Adipose tissue (tissue), 3 donors: ENCODE measurements around the gene SAP25. TPM values are rescaled to one million over a fixed set of nuclear protein-coding genes. Genes with fewer than 3 reads are reported as not detected.
"Not testable (repeated sequence)": the region's sequence is repeated elsewhere in the genome, so short reads cannot be mapped to it uniquely, and the experiment has no call there.

Experiments
- H3K27ac ChIP-seq: one replicate; pipeline ENCODE4 v1.5.1; 2013; ENCODE audit warnings: low read depth, low read length
- WGBS, 3 donors: extraction: QIAGEN DNeasy Blood & Tissue Kit; methylation state at CpG; one replicate each; pipeline ENCODE4 v1.1.7; 2013; 5-methylcytosine and 5-hydroxymethylcytosine counted together
- polyA plus RNA-seq, 3 donors: library from polyadenylated mRNA; stranded (reverse); fragments of 200-250 nt; gene quantifications; one replicate each; pipeline ENCODE4 v1.2.3, GENCODE V29; 2013
- donor health status: healthy with polysubstance abuse.
- donor health status: Bipolar disorder and iron deficiency.
- donor health status: healthy.

The SAP25 gene
- polyA plus RNA-seq, 3 donors: 2.5 to 4.3 (median 2.9) TPM

- WGBS, 3 donors: 22 to 34% (median 23%) methylated on average over 3 of the region's 3 CpGs
- H3K27ac ChIP-seq: no peak overlapping the region
Observed at GRCh38 chr7:100567751-100568175, 5.9 kb downstream of the SAP25 start.

GRCh38 chr7:100567031-100567730 lies 6.5 kb downstream of the SAP25 start:
- 68 to 75% (median 70%) methylated on average over 12 of the region's 12 CpGs for WGBS, 3 donors
- H3K27ac ChIP-seq: no peak overlapping the region

GRCh38 chr7:100566018-100566531 lies 7.6 kb downstream of the SAP25 start:
- H3K27ac ChIP-seq: no peak overlapping the region
- 83 to 91% (median 83%) methylated on average over 6 of the region's 6 CpGs for WGBS, 3 donors

- H3K27ac ChIP-seq: no peak overlapping the region
- WGBS, 3 donors: 92 to 93% (median 93%) methylated on average over 11 of the region's 11 CpGs
Observed at GRCh38 chr7:100565133-100565571, 8.5 kb downstream of the SAP25 start.

GRCh38 chr7:100564405-100564804 lies 9.3 kb downstream of the SAP25 start:
- 87 to 92% (median 91%) methylated on average over 6 of the region's 6 CpGs for WGBS, 3 donors
- H3K27ac ChIP-seq: not testable (repeated sequence)

- WGBS, 3 donors: 33 to 42% (median 33%) methylated on average over 12 of the region's 12 CpGs
Observed at GRCh38 chr7:100563809-100564400, 9.8 kb downstream of the SAP25 start.

GRCh38 chr7:100563100-100563564 lies 10.6 kb downstream of the SAP25 start:
- no peak overlapping the region for H3K27ac ChIP-seq
- WGBS, 3 donors: 93 to 98% (median 94%) methylated on average over 8 of the region's 8 CpGs

More at GRCh38 chr7:100563809-100564400, 9.8 kb downstream of the SAP25 start:
- no peak overlapping the region for H3K27ac ChIP-seq

GRCh38 chr7:100562195-100563099 lies 11.3 kb downstream of the SAP25 start:
- WGBS, 3 donors: 90 to 93% (median 91%) methylated on average over 25 to 26 of the region's 26 CpGs
- no peak overlapping the region for H3K27ac ChIP-seq

- 87 to 92% (median 88%) methylated on average over 12 of the region's 12 CpGs for WGBS, 3 donors
- H3K27ac ChIP-seq: no peak overlapping the region
Observed at GRCh38 chr7:100561491-100562194, 12.1 kb downstream of the SAP25 start.

- no peak overlapping the region for H3K27ac ChIP-seq
- WGBS, 3 donors: 59 to 70% (median 70%) methylated on average over 4 of the region's 4 CpGs
Observed at GRCh38 chr7:100559127-100559526, 14.6 kb downstream of the SAP25 start.

GRCh38 chr7:100556541-100556940 lies 17.2 kb downstream of the SAP25 start:
- WGBS, 3 donors: 44 to 79% (median 50%) methylated on average over 4 of the region's 4 CpGs
- H3K27ac ChIP-seq: no peak overlapping the region

GRCh38 chr7:100555701-100556100 lies 18.0 kb downstream of the SAP25 start:
- no peak overlapping the region for H3K27ac ChIP-seq
- 77 to 90% (median 80%) methylated on average over 5 of the region's 5 CpGs for WGBS, 3 donors

- 94 to 97% (median 96%) methylated on average over 3 of the region's 3 CpGs for WGBS, 3 donors
- H3K27ac ChIP-seq: no peak overlapping the region
Observed at GRCh38 chr7:100553032-100553431, 20.7 kb downstream of the SAP25 start.

- 94 to 100% (median 97%) methylated on average over 2 of the region's 2 CpGs for WGBS, 3 donors
- H3K27ac ChIP-seq: no peak overlapping the region
Observed at GRCh38 chr7:100552532-100552931, 21.2 kb downstream of the SAP25 start.

- WGBS, 3 donors: 68 to 81% (median 80%) methylated on average over 5 of the region's 5 CpGs
- H3K27ac ChIP-seq: not testable (repeated sequence)
Observed at GRCh38 chr7:100548446-100548845, 25.3 kb downstream of the SAP25 start.

GRCh38 chr7:100547872-100548271 lies 25.8 kb downstream of the SAP25 start:
- WGBS, 3 donors: 8 to 29% (median 9%) methylated on average over 2 of the region's 2 CpGs
- H3K27ac ChIP-seq: no peak overlapping the region

- H3K27ac ChIP-seq: peak overlapping the region; percentile 6
- WGBS, 3 donors: 35 to 65% (median 58%) methylated on average over 9 of the region's 9 CpGs
Observed at GRCh38 chr7:100546926-100547800, 26.5 kb downstream of the SAP25 start.
